ENCODE measurements around the gene SLC38A8.

Gene SLC38A8

GRCh38 chr16:83968891-83969649 lies 73.5 kb downstream of the SLC38A8 start:
- Histone ChIP-seq H3K79me2 (ENCODE audit: insufficient read depth, low read length) (no peaks in the 10 kb centered on the region), H3K9ac (ENCODE audit: low read depth, low read length, poor library complexity, severe bottlenecking) (no peak overlapping the region), H3K36me3 (ENCODE audit: insufficient read depth, low read length) (no peaks in the 10 kb centered on the region), H2AFZ (ENCODE audit: low read length) (no peak overlapping the region), H3K4me3 (ENCODE audit: low read length, poor library complexity, severe bottlenecking) (no peak overlapping the region), H3K9me3 (ENCODE audit: insufficient read depth, low read depth, low read length) (no peaks in the 10 kb centered on the region), H3K4me2 (ENCODE audit: low read depth, low read length, poor library complexity, severe bottlenecking) (no peak overlapping the region), H3F3A (ENCODE audit: low read depth) (no peaks in the 10 kb centered on the region), H3K4me1 (ENCODE audit: insufficient read depth, low read length, poor library complexity, severe bottlenecking) (no peaks in the 10 kb centered on the region), H3K27me3 (ENCODE audit: insufficient read depth, low read length, poor library complexity, severe bottlenecking) (no peaks in the 10 kb centered on the region), H3K9me2 (replicated peaks; ENCODE audit: low read depth, low read length) (no peaks in the 10 kb centered on the region), H4K20me1 (ENCODE audit: insufficient read depth, low read length, poor library complexity, severe bottlenecking) (no peaks in the 10 kb centered on the region)
- TF ChIP-seq EZH2phosphoT487 (IDR thresholded peaks at IDR 0.05; ENCODE audit: borderline replicate concordance) (no peak), CTCF (conservative IDR thresholded peaks at IDR 0.05; ENCODE audit: low read length) (no peak)

- no peak overlapping the region for H3K4me3 ChIP-seq (ENCODE audit: low read length, poor library complexity, severe bottlenecking)
Measured at GRCh38 chr16:83968306-83968851, 74.2 kb downstream of the SLC38A8 start.

GRCh38 chr16:83967838-83968305 lies 74.7 kb downstream of the SLC38A8 start, which contains the start of gene NECAB2:
Gene NECAB2, plus strand, starts transcription at chr16:83968244. Its CDS starts 405 bp downstream, at chr16:83968649.
- Histone ChIP-seq H3K79me2 (ENCODE audit: insufficient read depth, low read length) (no peaks in the 10 kb centered on the region), H3K4me1 (ENCODE audit: insufficient read depth, low read length, poor library complexity, severe bottlenecking) (no peaks in the 10 kb centered on the region), H3F3A (ENCODE audit: low read depth) (no peaks in the 10 kb centered on the region), H2AFZ (ENCODE audit: low read length) (no peak within 1 kb of the TSS), H3K9me3 (ENCODE audit: insufficient read depth, low read depth, low read length) (no peaks in the 10 kb centered on the region), H3K4me2 (ENCODE audit: low read depth, low read length, poor library complexity, severe bottlenecking) (no peak within 1 kb of the TSS), H3K36me3 (ENCODE audit: insufficient read depth, low read length) (no peaks in the 10 kb centered on the region), H3K4me3 (ENCODE audit: low read length, poor library complexity, severe bottlenecking) (no peak within 1 kb of the TSS), H3K27me3 (ENCODE audit: insufficient read depth, low read length, poor library complexity, severe bottlenecking) (no peaks in the 10 kb centered on the region), H4K20me1 (ENCODE audit: insufficient read depth, low read length, poor library complexity, severe bottlenecking) (no peaks in the 10 kb centered on the region), H3K9me2 (replicated peaks; ENCODE audit: low read depth, low read length) (no peaks in the 10 kb centered on the region), H3K9ac (ENCODE audit: low read depth, low read length, poor library complexity, severe bottlenecking) (no peak within 1 kb of the TSS)
- no peak for TF ChIP-seq EZH2phosphoT487 (IDR thresholded peaks at IDR 0.05; ENCODE audit: borderline replicate concordance)
- TF ChIP-seq CTCF (conservative IDR thresholded peaks at IDR 0.05; ENCODE audit: low read length) = no peak

More at GRCh38 chr16:83968306-83968851, 74.2 kb downstream of the SLC38A8 start:
- H3K9ac ChIP-seq (ENCODE audit: low read depth, low read length, poor library complexity, severe bottlenecking) = no peak overlapping the region
- H3K79me2 ChIP-seq (ENCODE audit: insufficient read depth, low read length) = no peaks in the 10 kb centered on the region
- H4K20me1 ChIP-seq (ENCODE audit: insufficient read depth, low read length, poor library complexity, severe bottlenecking) = no peaks in the 10 kb centered on the region
- H3K4me1 ChIP-seq (ENCODE audit: insufficient read depth, low read length, poor library complexity, severe bottlenecking) = no peaks in the 10 kb centered on the region
- no peaks in the 10 kb centered on the region for H3K9me3 ChIP-seq (ENCODE audit: insufficient read depth, low read depth, low read length)
- H3K9me2 ChIP-seq (replicated peaks; ENCODE audit: low read depth, low read length) = no peaks in the 10 kb centered on the region
- TF ChIP-seq EZH2phosphoT487 (IDR thresholded peaks at IDR 0.05; ENCODE audit: borderline replicate concordance) (no peak), CTCF (conservative IDR thresholded peaks at IDR 0.05; ENCODE audit: low read length) (no peak)
- H3K4me2 ChIP-seq (ENCODE audit: low read depth, low read length, poor library complexity, severe bottlenecking) = no peak overlapping the region
- H3K36me3 ChIP-seq (ENCODE audit: insufficient read depth, low read length) = no peaks in the 10 kb centered on the region
- no peaks in the 10 kb centered on the region for H3F3A ChIP-seq (ENCODE audit: low read depth)
- no peak overlapping the region for H2AFZ ChIP-seq (ENCODE audit: low read length)
- no peaks in the 10 kb centered on the region for H3K27me3 ChIP-seq (ENCODE audit: insufficient read depth, low read length, poor library complexity, severe bottlenecking)
